Dedifferentiated amniotic fluid mesenchymal stem cell (primary cell): ENCODE data around the gene SPCS1.
"Not testable (repeated sequence)": the region's sequence is repeated elsewhere in the genome, so short reads cannot be mapped to it uniquely, and the experiment has no call there.

ENCODE experiments used
- DNase-seq: peaks from one replicate; pipeline ENCODE4 v3.0.0-alpha.2; 2016; ENCODE audit errors: extremely low spot score

SPCS1 gene

DNA sequence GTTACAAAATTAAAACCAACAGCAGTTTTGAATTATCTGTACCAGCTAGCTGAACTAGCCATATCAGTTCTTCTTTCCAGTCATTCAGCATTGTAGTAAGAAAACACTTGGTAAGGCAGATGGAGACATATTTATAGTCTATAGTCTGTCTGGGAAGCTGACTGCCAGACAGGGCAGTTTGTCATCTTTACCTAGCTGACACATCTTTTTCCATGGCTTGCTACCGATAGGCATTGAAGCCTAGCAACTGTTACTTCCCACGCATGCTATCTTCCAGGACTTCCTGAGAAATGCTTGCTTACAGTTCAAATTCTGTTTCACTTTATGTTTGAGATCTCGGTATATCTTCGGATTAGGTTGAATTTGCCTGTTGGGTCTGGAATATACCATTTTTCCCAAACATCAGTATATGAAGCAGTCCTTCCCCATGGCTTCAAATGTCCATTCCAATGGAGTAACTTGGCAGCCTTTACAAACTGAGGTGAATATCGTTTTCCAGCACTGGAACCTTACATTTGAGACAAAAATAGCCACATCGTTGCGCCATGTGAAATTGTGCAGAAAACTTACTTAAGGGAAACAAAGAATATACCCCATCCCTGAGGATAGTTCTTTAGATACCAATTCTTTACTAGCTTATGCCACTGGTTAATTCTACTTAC lies 11.2 kb upstream of the SPCS1 start:
- no peak for DNase-seq

DNA sequence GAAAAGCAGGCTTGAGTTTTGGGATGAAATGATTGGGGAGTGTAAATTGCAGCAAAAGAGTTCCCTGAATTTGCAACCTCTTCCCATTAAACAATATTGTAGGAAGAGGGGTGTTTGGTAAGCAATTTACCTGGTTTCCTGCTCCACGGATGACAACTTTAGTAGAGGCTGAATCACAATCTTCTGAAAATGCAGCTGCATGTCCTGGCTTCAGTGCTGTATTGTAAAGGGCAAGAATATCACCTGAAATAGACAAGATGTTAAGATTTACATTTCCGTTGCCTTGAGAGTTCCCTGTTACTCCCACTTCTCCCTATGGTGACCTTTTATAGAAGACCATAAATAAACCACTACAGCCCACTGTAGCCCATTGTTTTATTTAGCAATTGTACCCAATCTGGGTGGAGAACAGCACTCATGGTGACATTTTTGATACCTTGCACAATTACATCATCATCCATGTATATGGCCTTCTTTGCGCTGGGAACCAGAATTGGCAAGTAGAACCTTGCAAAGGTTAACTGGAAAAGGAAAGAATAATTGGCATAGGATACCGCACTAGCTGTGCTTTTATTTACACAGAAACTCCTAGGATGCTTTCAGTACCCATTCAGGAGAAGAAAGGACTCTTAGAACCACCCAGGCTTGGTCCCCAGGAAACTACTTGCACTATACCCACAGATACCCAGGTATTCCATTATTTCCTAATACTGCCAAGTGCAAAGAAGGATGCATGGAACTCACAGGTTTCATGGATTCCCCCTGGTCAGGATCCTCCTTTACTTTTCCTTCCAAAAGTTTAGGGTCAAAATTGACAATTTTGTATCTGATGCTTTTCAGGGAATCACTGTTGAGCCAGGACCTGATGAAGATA lies 9.9 kb upstream of the SPCS1 start:
- no peak for DNase-seq

DNA sequence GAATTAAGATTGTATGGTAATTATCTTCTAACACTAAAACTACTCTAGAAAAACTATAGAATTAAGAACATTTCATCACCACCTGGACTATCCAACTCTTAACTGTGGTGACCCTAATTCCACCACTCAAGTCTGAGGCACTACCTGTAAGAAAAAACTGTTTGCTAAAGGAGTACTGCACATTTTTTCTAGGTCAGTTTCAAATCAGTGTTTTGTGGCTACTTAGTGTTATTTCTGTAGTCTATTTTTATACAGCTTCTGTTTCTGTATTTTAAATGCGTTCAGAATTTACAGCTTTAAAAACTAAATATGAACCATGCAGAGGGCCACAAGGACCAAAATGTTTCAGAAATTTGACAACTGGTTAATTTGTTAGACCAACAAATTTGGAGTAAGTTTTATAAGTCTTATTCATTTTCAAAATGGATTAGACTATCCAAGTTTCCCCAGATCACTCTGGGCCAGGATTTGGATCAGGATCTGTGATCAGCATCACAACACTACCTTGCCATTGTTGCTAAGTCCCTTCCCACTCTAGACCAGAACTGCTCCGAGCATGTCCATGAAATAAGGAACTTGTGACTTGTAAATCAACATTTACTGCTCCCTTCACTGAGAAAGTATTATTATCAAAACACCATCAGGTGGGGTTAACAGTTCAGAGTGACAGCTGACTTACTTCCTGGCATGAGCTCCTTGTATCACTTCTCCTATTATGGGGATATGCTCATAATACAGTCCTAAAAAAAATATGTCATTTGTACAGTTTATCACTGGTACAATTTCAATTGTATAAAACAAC lies 8.9 kb upstream of the SPCS1 start:
- no peak for DNase-seq

DNA sequence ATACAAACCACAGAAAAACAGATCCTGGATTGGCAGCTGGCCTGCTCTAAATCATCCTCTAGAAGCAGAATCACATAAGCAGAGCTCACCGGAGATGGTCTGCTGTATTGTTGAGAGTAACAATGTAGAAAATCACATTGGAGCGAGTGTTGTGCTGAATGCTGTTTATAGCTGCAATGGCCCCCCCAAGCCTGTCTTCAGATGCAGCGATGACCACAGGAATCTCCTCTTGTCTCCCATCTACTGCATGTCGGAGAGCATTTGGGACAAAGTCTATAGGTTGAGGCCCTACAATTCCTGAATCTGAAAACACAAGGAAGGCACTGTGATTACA lies 8.3 kb upstream of the SPCS1 start:
- DNase-seq = no peak

GRCh38 chr3:52703341-52703740 lies 2.6 kb upstream of the SPCS1 start:
- no peak for DNase-seq

DNA sequence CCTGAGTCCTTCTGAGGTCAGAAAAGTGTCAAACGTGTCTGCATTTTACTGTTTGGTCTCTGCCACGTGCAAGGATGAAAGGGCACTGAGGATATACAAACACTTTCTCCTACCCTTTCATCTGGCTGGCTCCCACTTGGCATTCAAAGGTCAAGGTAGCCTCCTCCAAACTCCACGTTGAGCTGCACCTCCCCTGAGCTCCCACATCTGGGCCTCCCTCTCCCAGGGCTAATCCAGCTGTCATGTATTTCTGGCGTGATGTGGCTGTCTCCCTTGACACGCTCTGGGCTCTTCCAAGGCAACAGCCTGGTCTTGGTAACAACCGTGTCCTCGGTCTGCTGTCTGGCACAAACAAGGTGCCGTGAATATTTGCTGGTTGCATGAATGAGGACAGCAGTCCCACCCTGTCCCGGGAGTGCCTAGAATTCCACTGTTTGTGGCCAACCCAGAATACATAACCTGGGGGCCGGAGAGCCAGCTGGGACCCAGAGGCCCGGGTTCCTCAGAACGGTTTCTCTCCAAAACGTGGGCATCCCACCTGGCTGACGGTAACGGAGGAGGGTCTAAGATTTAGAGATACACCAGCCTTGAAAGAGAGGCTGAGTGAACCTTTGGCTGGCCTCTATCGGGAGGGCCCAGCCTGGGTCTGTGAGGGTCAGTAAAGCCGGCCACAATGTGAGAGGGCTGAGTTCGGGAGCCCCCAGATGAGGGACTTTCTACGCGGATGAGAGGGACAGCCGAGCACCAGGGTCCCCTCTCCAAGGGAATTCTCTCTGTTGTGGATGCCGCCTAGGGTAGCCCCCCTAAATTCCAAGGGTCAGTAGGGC lies 1.1 kb upstream of the SPCS1 start:
- DNase-seq = peak; percentile 48

GRCh38 chr3:52705438-52705687 lies 543 bp upstream of the SPCS1 start:
- DNase-seq = no peak

DNA sequence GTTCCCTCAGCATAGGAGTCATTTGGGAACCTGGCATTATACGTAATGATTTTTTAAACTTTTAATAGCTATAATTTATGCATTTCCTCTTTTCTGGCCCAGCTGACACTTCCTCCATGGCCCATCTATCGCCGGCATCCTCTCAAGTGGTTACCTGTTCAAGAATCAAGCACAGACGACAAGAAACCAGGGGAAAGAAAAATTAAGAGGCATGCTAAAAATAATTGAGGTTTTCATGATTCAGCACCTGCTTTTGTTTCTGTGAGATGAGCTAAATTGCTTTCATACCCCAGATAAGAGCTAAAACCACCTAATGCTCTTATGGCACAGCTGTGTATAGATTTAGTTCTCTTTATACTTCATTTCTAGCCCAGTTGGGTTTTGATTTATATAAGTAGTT lies 1.7 kb downstream of the SPCS1 start:
- DNase-seq = no peak

- DNase-seq = no peak
Measured at GRCh38 chr3:52710512-52710911, 4.6 kb downstream of the SPCS1 start.

DNA sequence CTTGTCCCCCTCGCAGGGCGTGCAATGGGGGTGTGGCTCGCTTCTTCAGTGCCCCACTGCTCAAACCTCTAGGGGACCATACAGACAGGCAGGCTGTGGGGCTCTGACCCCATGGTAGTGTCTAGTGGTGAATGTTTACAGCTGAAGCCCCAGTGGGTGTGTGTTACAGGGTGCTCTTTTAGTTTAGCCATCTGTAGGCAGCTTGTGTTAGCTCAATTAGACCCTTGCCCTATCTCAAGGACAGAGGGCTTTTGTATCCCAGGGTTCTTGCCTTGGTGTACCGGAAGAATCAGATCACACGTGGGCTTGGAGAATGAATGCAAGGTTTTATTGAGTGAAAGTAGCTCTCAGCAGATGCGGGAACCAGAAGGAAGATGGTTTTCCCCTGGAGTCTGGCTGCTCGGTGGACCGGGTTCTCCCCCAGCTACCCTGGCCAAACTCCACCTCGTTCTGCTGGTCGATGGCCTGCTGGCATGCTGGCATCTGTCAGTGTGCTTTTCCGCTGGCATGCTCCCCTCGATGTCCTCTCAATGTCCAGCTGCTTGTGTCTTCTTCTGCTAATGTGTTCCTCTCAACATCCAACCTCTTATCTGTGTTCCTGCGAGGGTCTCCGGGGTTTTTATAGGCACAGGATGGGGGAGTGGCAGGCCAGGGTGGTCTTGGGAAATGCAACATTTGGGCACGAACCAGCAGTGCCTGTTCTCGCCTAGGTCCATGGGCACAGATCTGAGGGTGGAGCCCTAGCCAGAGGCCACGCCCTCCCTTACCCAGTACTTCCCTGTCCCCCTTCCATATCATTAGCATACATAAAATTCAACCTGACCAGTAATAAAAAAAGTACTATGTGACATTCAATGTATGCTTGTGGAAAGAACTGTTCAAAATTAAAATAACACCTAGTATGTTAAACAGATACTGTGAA lies 6.6 kb downstream of the SPCS1 start:
- no peak for DNase-seq

DNA sequence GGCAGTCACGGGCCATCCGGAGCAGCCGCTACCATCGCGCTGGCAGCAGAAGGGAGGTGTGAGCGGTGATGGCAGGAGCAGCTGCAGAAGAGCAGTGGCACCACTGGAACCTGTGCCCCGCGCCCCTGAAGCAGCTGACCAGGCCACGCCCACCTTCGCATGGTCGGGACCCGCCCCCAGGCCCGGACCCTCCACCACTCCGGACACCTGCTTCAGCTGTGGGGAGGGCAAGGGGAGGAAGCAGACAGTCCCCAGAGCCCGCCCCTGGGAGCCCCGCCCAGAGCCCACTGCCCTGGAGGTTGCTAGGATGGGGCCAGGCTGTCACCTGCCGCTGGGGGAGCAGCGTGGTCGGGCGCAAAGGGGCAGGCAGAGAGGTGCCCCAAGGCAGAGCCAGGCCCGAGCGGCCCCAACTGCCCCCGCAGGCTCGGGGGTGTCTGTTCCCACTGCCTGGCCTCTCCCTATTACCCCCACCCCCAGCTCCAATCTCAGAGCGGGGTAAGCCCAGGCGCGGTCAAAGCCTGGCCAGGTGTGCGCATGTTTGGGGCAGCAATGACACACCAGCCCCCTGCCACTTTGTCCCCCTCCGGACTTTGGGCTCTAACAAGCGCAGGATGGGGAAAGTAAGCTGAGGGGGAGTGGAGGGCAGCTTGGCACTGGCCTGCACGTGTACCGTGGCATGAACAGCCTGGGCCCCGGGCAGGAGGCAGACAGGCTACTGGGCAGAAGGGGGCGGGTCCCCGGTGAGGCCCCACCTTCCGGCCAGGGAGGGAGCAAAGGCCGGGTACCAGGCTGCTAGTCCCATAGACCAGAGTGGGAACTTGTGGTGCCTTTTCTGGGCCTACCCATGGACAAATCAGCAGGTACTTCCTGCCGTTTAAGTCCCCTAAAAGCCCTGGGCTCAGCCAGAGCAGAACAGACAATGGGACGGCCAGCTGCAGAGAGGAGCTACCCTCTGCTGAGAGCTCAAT lies 8.7 kb downstream of the SPCS1 start:
- no peak for DNase-seq

DNA sequence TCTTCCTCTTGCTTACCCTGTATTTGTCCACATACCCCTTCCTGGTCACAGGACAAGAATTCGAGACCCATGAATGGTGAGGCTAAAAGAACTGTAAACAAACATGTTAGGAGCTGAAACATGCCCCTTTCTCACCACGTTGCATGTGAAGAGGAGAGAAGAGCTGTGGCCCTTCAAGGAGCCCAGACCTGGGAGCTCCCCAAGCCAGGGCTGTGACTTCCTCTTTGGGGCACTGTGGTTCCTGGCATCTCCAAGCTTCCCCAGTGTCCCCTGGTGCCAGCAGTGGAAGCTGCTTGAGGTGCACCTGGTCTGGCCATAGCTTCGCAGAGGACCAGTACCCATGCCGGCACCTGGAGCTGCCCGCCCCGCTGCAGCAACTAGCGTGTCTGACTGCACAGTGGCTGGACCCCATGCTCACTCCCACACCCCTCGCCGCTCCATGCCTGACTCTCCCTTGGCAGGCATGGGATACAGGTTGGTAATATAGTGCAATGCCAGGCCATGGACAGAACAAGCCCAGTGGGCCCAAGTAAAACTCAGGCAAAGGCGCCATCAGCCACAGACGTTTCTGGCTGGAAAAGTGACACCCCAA lies 9.9 kb downstream of the SPCS1 start:
- no peak for DNase-seq

GRCh38 chr3:52719618-52720017 lies 13.7 kb downstream of the SPCS1 start:
- DNase-seq = no peak

- no peak for DNase-seq
Measured at GRCh38 chr3:52721002-52721729, 15.3 kb downstream of the SPCS1 start.

DNA sequence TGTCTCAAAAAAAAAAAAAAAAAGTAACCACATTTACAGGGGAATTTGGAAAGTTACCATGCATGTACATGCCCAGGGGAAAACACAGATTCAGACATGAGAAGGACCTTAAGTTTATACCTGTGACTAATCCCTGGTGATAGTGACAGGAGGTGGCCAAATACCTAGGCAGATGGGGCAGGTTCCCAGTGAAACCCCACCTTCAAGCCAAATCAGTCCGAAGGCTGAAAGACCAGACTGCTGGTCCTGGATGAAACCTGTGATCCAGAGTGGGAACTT lies 15.8 kb downstream of the SPCS1 start:
- DNase-seq = no peak

GRCh38 chr3:52722491-52722890 lies 16.6 kb downstream of the SPCS1 start:
- no peak for DNase-seq

- no peak for DNase-seq
Measured at GRCh38 chr3:52723935-52724334, 18.0 kb downstream of the SPCS1 start.

GRCh38 chr3:52724511-52724910 lies 18.6 kb downstream of the SPCS1 start:
- DNase-seq = no peak

- DNase-seq = not testable (repeated sequence)
Measured at GRCh38 chr3:52728753-52729152, 22.8 kb downstream of the SPCS1 start.
